Keratinocyte (primary cell): ENCODE measurements around the gene SWAP70. TPM values are rescaled to one million over a fixed set of nuclear protein-coding genes. Genes with fewer than 3 reads are reported as not detected.

Experiments used
- DNase-seq: peaks from one replicate; pipeline ENCODE4 v3.0.0-alpha.2; 2011; ENCODE audit warnings: low read depth, missing footprints, low spot score
- FAIRE-seq: peaks from 2 replicates; lab custom pipeline; 2011; peaks lifted over from hg19 to GRCh38; lab: Jason Lieb, UNC
- H2AFZ ChIP-seq: 2 replicates; pipeline ENCODE4 v1.6.0; 2012; ENCODE audit warnings: low read length, control low read depth, inconsistent platforms; ENCODE audit not compliant: control insufficient read depth
- H3K27ac ChIP-seq: 2 replicates; pipeline ENCODE4 v1.5.1; 2011; ENCODE audit warnings: low read length; ENCODE audit not compliant: control insufficient read depth, insufficient read depth
- H3K27me3 ChIP-seq: 3 replicates; pipeline ENCODE4 v1.6.0; 2011; ENCODE audit warnings: low read length; ENCODE audit not compliant: control insufficient read depth, insufficient read depth; ENCODE audit errors: extremely low read depth
- H3K36me3 ChIP-seq, 2 experiments: 2 replicates in 1 of 2; 3 replicates in 1 of 2; pipeline ENCODE4 v1.5.1; 2011; ENCODE audit warnings: low read length in 2 of 2, mild to moderate bottlenecking in 1 of 2; ENCODE audit not compliant: control insufficient read depth in 2 of 2, insufficient read depth in 2 of 2; ENCODE audit errors: extremely low read depth in 1 of 2
- H3K4me1 ChIP-seq: 3 replicates; pipeline ENCODE4 v1.5.1; 2011; ENCODE audit warnings: low read length; ENCODE audit not compliant: control insufficient read depth, insufficient read depth; ENCODE audit errors: extremely low read depth
- H3K4me2 ChIP-seq: 3 replicates; pipeline ENCODE4 v1.6.0; 2011; ENCODE audit warnings: low read depth, low read length; ENCODE audit not compliant: control insufficient read depth, insufficient read depth; ENCODE audit errors: extremely low read depth
- H3K4me3 ChIP-seq, 3 experiments: fragments of 200-600 bp in 1 of 3; sonication (generic) in 1 of 3; 2 replicates in 2 of 3; 3 replicates in 1 of 3; pipeline ENCODE4 v1.5.1; 2011 to 2016; ENCODE audit warnings: low read length in 3 of 3, mild to moderate bottlenecking in 3 of 3, control low read depth in 2 of 3, inconsistent platforms in 1 of 3, low read depth in 1 of 3, mixed read lengths in 1 of 3, mixed run types in 1 of 3, moderate library complexity in 1 of 3; ENCODE audit not compliant: control insufficient read depth in 2 of 3, insufficient read depth in 2 of 3; ENCODE audit errors: extremely low read depth in 1 of 3
- H3K79me2 ChIP-seq: 2 replicates; pipeline ENCODE4 v1.6.0; 2012; ENCODE audit warnings: low read length; ENCODE audit not compliant: control insufficient read depth, insufficient read depth
- H3K9ac ChIP-seq: 3 replicates; pipeline ENCODE4 v1.6.0; 2011; ENCODE audit warnings: low read length; ENCODE audit not compliant: control insufficient read depth, insufficient read depth; ENCODE audit errors: extremely low read depth
- H3K9me1 ChIP-seq: 3 replicates; pipeline ENCODE4 v1.6.0; 2011; ENCODE audit warnings: low read length; ENCODE audit not compliant: control insufficient read depth, insufficient read depth; ENCODE audit errors: extremely low read depth
- H3K9me3 ChIP-seq: 2 replicates; pipeline ENCODE4 v1.5.1; 2012; ENCODE audit warnings: low read depth, low read length; ENCODE audit not compliant: control insufficient read depth
- H4K20me1 ChIP-seq: 3 replicates; pipeline ENCODE4 v1.6.0; 2011; ENCODE audit warnings: low read length; ENCODE audit not compliant: control insufficient read depth, insufficient read depth; ENCODE audit errors: extremely low read depth
- EZH2 ChIP-seq: IDR thresholded peaks from one replicate; pipeline ENCODE4 v1.6.1; 2012; ENCODE audit warnings: inconsistent platforms, mild to moderate bottlenecking, low read length, moderate library complexity
- dilution Hi-C: fragments of 300-500 bp; cut with MboI; formaldehyde crosslinking; loops from one replicate; pipeline ENCODE4 v1.7.0; 2020; ENCODE audit warnings: low sequenced_read_pairs; ENCODE audit not compliant: extremely low pct_ligation_motif_present
- polyA plus RNA-seq, 5 experiments: library from polyadenylated mRNA; depleted of rRNA in 3 of 5; stranded (reverse) in 3 of 5; stranded (forward) in 1 of 5; unstranded in 1 of 5; fragments of >200 nt; gene quantifications; 1 replicate in 1 of 5; 2 replicates in 3 of 5; 3 replicates in 1 of 5; pipeline versions ENCODE4 v1.2.1 to v1.2.3, GENCODE V29; 2011 to 2012; ENCODE audit warnings: missing spikeins in 2 of 5, low read depth in 1 of 5, low replicate concordance in 1 of 5
- TF ChIP-seq, protein P1 (sequence below), 3 experiments: IDR thresholded peaks in 1 of 3; conservative IDR thresholded peaks in 1 of 3; optimal IDR thresholded peaks in 1 of 3; 2 replicates in 2 of 3; 3 replicates in 1 of 3; pipeline versions ENCODE3 to v1.5.1; 2011; ENCODE audit warnings: low read length in 3 of 3, mild to moderate bottlenecking in 3 of 3, moderate library complexity in 2 of 3, control low read depth in 1 of 3, inconsistent platforms in 1 of 3; ENCODE audit not compliant: insufficient read depth in 2 of 3; ENCODE audit errors: extremely low read depth in 1 of 3

Gene SWAP70
- polyA plus RNA-seq, 1 donor (not counting 4 experiments of a cell fraction or from before 2014, with no cell fraction given) = 28.5 TPM

GRCh38 chr11:9646324-9646723, 17.6 kb upstream of the SWAP70 start:
- no peak for FAIRE-seq
- no peak overlapping the region for H3K9ac ChIP-seq
- H3K9me3 ChIP-seq = no peaks in the 10 kb centered on the region
- no peaks in the 10 kb centered on the region for H3K79me2 ChIP-seq
- H2AFZ ChIP-seq = no peak overlapping the region
- no peaks in the 10 kb centered on the region for H3K27me3 ChIP-seq
- no peak overlapping the region for H3K27ac ChIP-seq
- H3K9me1 ChIP-seq = no peaks in the 10 kb centered on the region
- no peak for DNase-seq
- no peak overlapping the region for H3K4me2 ChIP-seq
- dilution Hi-C loops = no loop called here
- H3K4me1 ChIP-seq = no peaks in the 10 kb centered on the region
- no peak overlapping the region for H3K4me3 ChIP-seq
- H3K36me3 ChIP-seq = no peaks in the 10 kb centered on the region
- TF ChIP-seq, protein P1, sequence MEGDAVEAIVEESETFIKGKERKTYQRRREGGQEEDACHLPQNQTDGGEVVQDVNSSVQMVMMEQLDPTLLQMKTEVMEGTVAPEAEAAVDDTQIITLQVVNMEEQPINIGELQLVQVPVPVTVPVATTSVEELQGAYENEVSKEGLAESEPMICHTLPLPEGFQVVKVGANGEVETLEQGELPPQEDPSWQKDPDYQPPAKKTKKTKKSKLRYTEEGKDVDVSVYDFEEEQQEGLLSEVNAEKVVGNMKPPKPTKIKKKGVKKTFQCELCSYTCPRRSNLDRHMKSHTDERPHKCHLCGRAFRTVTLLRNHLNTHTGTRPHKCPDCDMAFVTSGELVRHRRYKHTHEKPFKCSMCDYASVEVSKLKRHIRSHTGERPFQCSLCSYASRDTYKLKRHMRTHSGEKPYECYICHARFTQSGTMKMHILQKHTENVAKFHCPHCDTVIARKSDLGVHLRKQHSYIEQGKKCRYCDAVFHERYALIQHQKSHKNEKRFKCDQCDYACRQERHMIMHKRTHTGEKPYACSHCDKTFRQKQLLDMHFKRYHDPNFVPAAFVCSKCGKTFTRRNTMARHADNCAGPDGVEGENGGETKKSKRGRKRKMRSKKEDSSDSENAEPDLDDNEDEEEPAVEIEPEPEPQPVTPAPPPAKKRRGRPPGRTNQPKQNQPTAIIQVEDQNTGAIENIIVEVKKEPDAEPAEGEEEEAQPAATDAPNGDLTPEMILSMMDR (optimal IDR thresholded peaks at IDR 0.05 in 1 of 3, IDR thresholded peaks at IDR 0.05 in 1 of 3, conservative IDR thresholded peaks at IDR 0.05 in 1 of 3; ENCODE audit: extremely low read depth in 1 of 3, insufficient read depth in 2 of 3, low read length in 3 of 3) = no peak
- no peak for TF ChIP-seq EZH2
- H4K20me1 ChIP-seq = no peaks in the 10 kb centered on the region

DNA sequence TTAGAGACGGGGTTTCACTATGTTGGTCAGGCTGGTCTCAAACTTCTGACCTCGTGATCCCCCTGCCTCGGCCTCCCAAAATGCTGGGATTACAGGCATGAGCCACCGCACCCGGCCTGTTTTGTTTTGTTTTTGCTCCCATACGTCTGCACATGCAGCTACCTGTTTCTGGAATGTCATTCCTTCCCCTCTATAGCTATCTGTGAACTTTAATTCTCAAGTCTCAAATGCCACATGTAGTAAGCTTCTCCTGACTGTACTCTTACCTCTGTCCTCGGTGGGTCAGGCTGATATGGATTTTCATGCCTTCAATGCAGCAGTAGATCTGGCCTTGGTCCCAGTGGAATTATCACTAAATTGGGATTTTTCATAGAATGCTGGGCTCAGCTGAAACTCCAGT, 12.4 kb upstream of the SWAP70 start:
- dilution Hi-C loops = no loop called here
- H3K79me2 ChIP-seq = no peaks in the 10 kb centered on the region
- H3K27me3 ChIP-seq = no peaks in the 10 kb centered on the region
- no peak overlapping the region for H3K4me2 ChIP-seq
- H3K4me3 ChIP-seq = no peak overlapping the region
- H3K9me1 ChIP-seq = no peaks in the 10 kb centered on the region
- DNase-seq = no peak
- no peaks in the 10 kb centered on the region for H3K9me3 ChIP-seq
- peaks cover 3% of the 10 kb centered on the region for H3K4me1 ChIP-seq
- H3K36me3 ChIP-seq = no peaks in the 10 kb centered on the region
- FAIRE-seq = peak; percentile 39
- H3K9ac ChIP-seq = no peak overlapping the region
- TF ChIP-seq, protein P1 (optimal IDR thresholded peaks at IDR 0.05 in 1 of 3, IDR thresholded peaks at IDR 0.05 in 1 of 3, conservative IDR thresholded peaks at IDR 0.05 in 1 of 3; ENCODE audit: extremely low read depth in 1 of 3, insufficient read depth in 2 of 3, low read length in 3 of 3) = no peak
- no peak for TF ChIP-seq EZH2
- no peak overlapping the region for H3K27ac ChIP-seq
- H4K20me1 ChIP-seq = no peaks in the 10 kb centered on the region
- peak overlapping the region; percentile 47 for H2AFZ ChIP-seq
